Upper lobe of right lung (tissue), 1 donor: ENCODE measurements around the gene GFY. TPM values are rescaled to one million over a fixed set of nuclear protein-coding genes. Genes with fewer than 3 reads are reported as not detected.

Experiments
- ATAC-seq: fragments of 200-7000 bp; cut with Tn5 transposase; one replicate; pipeline ENCODE4 v1.9.1; 2020; ENCODE audit warnings: mild to moderate bottlenecking, moderate library complexity
- DNase-seq: peaks from one replicate; pipeline ENCODE4 v3.0.0-alpha.2; 2020
- H3K27ac ChIP-seq: fragments of 200-600 bp; one replicate; pipeline ENCODE4 v1.8.0; 2022
- H3K27me3 ChIP-seq: fragments of 200-600 bp; one replicate; pipeline ENCODE4 v1.8.0; 2022; ENCODE audit warnings: mild to moderate bottlenecking
- H3K36me3 ChIP-seq: fragments of 200-600 bp; one replicate; pipeline ENCODE4 v1.8.0; 2022
- H3K4me1 ChIP-seq: fragments of 200-600 bp; one replicate; pipeline ENCODE4 v1.8.0; 2022
- H3K4me3 ChIP-seq: fragments of 200-600 bp; one replicate; pipeline ENCODE4 v1.8.0; 2022; ENCODE audit warnings: mild to moderate bottlenecking
- H3K9me3 ChIP-seq: fragments of 200-600 bp; one replicate; pipeline ENCODE4 v1.8.0; 2022
- intact Hi-C: fragments of 100-400 bp; cut with DNase I; formaldehyde crosslinking; loops from one replicate; pipeline ENCODE4 v1.11.0; 2022
- total RNA-seq: library from RNA; stranded (reverse); fragmentation: NEBNext Ultra II Directional; extraction: Animal tissue kit (Norgen Biotek cat#: 25700); gene quantifications from one replicate; pipeline ENCODE4 v1.2.1, GENCODE V29; 2021
- TF ChIP-seq, protein P1 (sequence below): fragments of 200-600 bp; IDR thresholded peaks from one replicate; pipeline ENCODE4 v1.8.0; 2022; ENCODE audit warnings: antibody characterized with exemption
- donor health status: DM: no; HTN: yes; CAD: no; lungs with severe emphysema.

Gene GFY
- total RNA-seq, 1 donor from 2014 or later: not detected

DNA sequence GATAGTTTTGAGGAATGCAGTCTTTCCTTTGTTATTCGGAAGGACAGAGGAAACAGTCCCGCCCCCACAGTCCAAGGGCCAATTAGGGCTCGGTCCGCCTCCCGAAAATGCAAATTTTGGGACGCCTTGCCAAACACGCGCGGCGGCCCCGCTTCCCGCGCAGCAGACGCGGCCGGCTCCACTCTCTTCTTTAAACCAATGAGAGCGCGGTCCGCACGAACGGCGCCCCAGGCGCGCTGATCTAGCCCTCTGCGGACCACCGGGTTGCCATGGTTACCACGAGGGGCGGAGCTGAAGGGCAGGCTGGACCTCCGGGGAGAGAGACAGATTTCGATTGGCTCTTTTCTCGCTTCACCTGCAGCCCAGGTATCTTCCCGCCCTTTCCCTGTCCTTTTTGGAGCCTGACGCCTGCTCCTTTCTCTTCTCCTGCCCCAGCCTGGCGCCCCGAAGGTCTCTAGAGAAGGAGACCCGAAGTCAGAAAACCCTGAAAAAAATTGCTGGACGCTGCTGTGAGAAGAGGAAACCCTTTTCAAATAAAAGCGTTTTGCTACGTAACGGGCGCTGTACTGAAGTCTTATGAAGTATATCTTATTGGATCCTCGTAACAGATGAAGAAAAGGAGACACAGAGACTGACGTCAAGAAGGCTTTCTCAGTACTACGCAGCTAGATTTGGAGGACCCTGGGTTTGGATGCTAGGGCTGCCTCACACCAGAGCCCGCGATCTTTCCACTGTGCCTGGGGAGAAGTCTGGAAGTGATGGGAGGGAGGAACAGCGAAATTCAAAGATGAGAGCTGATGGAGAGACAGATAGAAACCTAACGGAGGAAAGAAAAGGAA is 3.9 kb upstream of the GFY start:
- DNase-seq: peak; percentile 84
- intact Hi-C loops: no loop called here
- TF ChIP-seq, protein P1, sequence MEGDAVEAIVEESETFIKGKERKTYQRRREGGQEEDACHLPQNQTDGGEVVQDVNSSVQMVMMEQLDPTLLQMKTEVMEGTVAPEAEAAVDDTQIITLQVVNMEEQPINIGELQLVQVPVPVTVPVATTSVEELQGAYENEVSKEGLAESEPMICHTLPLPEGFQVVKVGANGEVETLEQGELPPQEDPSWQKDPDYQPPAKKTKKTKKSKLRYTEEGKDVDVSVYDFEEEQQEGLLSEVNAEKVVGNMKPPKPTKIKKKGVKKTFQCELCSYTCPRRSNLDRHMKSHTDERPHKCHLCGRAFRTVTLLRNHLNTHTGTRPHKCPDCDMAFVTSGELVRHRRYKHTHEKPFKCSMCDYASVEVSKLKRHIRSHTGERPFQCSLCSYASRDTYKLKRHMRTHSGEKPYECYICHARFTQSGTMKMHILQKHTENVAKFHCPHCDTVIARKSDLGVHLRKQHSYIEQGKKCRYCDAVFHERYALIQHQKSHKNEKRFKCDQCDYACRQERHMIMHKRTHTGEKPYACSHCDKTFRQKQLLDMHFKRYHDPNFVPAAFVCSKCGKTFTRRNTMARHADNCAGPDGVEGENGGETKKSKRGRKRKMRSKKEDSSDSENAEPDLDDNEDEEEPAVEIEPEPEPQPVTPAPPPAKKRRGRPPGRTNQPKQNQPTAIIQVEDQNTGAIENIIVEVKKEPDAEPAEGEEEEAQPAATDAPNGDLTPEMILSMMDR: no peak
- peak overlapping the region; percentile 11 for H3K4me3 ChIP-seq
- H3K4me1 ChIP-seq: peaks cover 13% of the 10 kb centered on the region
- no peaks in the 10 kb centered on the region for H3K9me3 ChIP-seq
- no peak overlapping the region for H3K27ac ChIP-seq
- ATAC-seq: peak; percentile 79
- H3K36me3 ChIP-seq: no peaks in the 10 kb centered on the region
- peaks cover 48% of the 10 kb centered on the region for H3K27me3 ChIP-seq

DNA sequence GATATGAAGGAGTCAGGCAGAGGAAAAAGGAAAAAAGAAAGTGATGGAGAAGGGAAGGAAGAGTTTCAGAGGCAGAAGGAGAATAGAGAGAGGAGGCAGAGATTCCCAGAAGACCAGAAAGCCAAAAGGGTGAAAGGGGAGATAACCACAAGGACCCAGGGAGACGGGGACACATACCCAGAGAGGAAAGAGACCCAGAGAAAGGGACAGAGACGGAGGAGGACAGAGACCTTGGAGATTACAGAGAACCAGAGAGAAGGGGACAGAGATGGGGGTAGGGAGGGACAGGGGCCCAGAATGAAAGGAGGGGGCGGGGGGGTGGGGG is 3.3 kb upstream of the GFY start:
- Histone ChIP-seq H3K4me1 (peaks cover 13% of the 10 kb centered on the region), H3K27ac (no peak overlapping the region), H3K36me3 (no peaks in the 10 kb centered on the region), H3K27me3 (peaks cover 54% of the 10 kb centered on the region), H3K9me3 (no peaks in the 10 kb centered on the region), H3K4me3 (no peak overlapping the region)
- TF ChIP-seq, protein P1: no peak
- no peak for ATAC-seq
- intact Hi-C loops: no loop called here
- no peak for DNase-seq

DNA sequence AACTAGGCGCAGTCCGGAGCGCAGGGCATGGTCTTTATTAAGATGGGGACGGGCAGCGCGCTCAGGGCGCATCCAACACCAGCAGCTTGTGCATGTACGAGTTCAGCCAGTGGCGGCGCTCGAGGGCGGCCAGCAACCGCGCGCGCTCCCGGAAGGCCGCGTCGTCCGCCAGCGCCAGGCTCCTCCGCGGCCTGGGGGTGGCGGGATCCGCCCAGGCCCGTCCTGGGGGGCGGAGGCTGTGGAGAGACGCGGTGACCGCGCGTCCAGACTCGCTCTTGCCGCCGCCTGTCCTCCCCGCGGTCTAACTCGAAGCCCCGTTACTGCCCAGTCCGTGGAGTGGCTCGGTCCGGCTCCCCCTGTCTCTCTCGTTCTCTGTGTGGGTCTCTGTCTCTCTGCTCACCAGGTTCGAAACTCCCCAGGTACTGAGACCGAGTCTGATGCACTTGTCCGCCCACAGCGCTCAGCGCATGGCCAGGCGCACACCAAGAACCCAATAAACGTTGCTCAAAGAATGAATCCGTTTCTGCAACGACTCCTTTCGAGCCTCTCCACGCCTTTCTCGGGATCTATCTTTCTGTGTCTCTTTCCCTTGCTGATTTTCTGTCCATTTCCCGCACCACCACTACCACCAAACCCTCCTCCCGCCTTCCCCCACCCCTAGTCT is 2.6 kb upstream of the GFY start:
- TF ChIP-seq, protein P1: peak; percentile 42
- DNase-seq: no peak
- Histone ChIP-seq H3K27me3 (peaks cover 61% of the 10 kb centered on the region), H3K4me3 (peak overlapping the region; percentile 16), H3K4me1 (peaks cover 13% of the 10 kb centered on the region), H3K27ac (no peak overlapping the region), H3K36me3 (no peaks in the 10 kb centered on the region), H3K9me3 (no peaks in the 10 kb centered on the region)
- intact Hi-C loops: no loop called here
- ATAC-seq: peak; percentile 67

- TF ChIP-seq, protein P1: no peak
Observed at GRCh38 chr19:49423071-49423984, 1.9 kb upstream of the GFY start, which contains the start of gene PTH2. PTH2 (minus strand) TSS chr19:49423441; CDS start chr19:49423339, 102 bp downstream.

GRCh38 chr19:49423985-49424303 is 1.2 kb upstream of the GFY start:
- intact Hi-C loops: no loop called here
- DNase-seq: no peak
- Histone ChIP-seq H3K27ac (no peak overlapping the region), H3K27me3 (peaks cover 75% of the 10 kb centered on the region), H3K4me3 (no peak overlapping the region), H3K9me3 (no peaks in the 10 kb centered on the region), H3K36me3 (no peaks in the 10 kb centered on the region), H3K4me1 (peaks cover 17% of the 10 kb centered on the region)
- no peak for ATAC-seq
- TF ChIP-seq, protein P1: no peak

More at GRCh38 chr19:49423071-49423984, 1.9 kb upstream of the GFY start, which contains the start of gene PTH2:
- Histone ChIP-seq H3K27ac (no peak within 1 kb of the TSS), H3K27me3 (peaks cover 69% of the 10 kb centered on the region), H3K4me3 (peak within 1 kb of the TSS; percentile 16), H3K36me3 (no peaks in the 10 kb centered on the region), H3K4me1 (peaks cover 17% of the 10 kb centered on the region), H3K9me3 (no peaks in the 10 kb centered on the region)
- intact Hi-C loops: no loop called here
- DNase-seq: no peak
- ATAC-seq: no peak
